HepG2 (cell line): ENCODE measurements around the gene AMOTL1. TPM values are rescaled to one million over a fixed set of nuclear protein-coding genes. Genes with fewer than 3 reads are reported as not detected.

Experiments used
- ATAC-seq: fragments of 200-7000 bp; cut with Tn5 transposase; 3 replicates; pipeline ENCODE4 v1.9.1; 2020; ENCODE audit warnings: mild to moderate bottlenecking, moderate library complexity
- BruUV-seq: library from RNA; stranded (reverse); fragments of 400-500 nt; replicated peaks from 2 replicates; lab custom pipeline; 2021; lab: Mats Ljungman, UMichigan
- CTCF ChIA-PET: fragments of 300-600 bp; formaldehyde crosslinking; extraction: SDS; loops from one replicate; lab custom pipeline; 2021; ENCODE audit warnings: low total read pairs, inconsistent platforms, low intra/inter-chr PET ratio; lab: Yijun Ruan, JAX
- POLR2A ChIA-PET: fragments of 350-600 bp; sonication (Branson Sonifier 250); formaldehyde crosslinking; loops from one replicate; lab custom pipeline; 2020; ENCODE audit warnings: antibody characterized with exemption, inconsistent platforms; lab: Yijun Ruan, JAX
- DNase-seq: peaks from one replicate; pipeline ENCODE4 v3.0.0-alpha.2; 2015; ENCODE audit warnings: low spot score
- FAIRE-seq: peaks from 3 replicates; lab custom pipeline; 2011; peaks lifted over from hg19 to GRCh38; lab: Jason Lieb, UNC
- H2AFZ ChIP-seq: one replicate; pipeline ENCODE4 v1.6.1; 2011; ENCODE audit warnings: low read length, inconsistent platforms
- H3K27ac ChIP-seq: fragments of 300-600 bp; 3 replicates; pipeline ENCODE4 v1.8.0; 2011; ENCODE audit warnings: mixed run types, mild to moderate bottlenecking, mixed read lengths, low read length, inconsistent platforms; ENCODE audit not compliant: insufficient read depth; ENCODE audit errors: extremely low read length
- H3K27me3 ChIP-seq, 2 experiments: fragments of 200-600 bp in 1 of 2; 2 replicates in 1 of 2; 3 replicates in 1 of 2; pipeline versions ENCODE4 v1.6.0 to v1.8.0; 2011; ENCODE audit warnings: low read length in 2 of 2, mild to moderate bottlenecking in 2 of 2, moderate library complexity in 2 of 2, inconsistent platforms in 1 of 2; ENCODE audit not compliant: insufficient read depth in 2 of 2, control insufficient read depth in 1 of 2
- H3K36me3 ChIP-seq, 2 experiments: fragments of 200-600 bp in 1 of 2; replicated peaks in 1 of 2; 2 replicates in 1 of 2; 3 replicates in 1 of 2; pipeline versions ENCODE4 v1.5.1 to v1.8.0; 2011; ENCODE audit warnings: low read length in 2 of 2, inconsistent platforms in 1 of 2; ENCODE audit not compliant: insufficient read depth in 2 of 2, control insufficient read depth in 1 of 2
- H3K4me1 ChIP-seq: 2 replicates; pipeline ENCODE4 v1.5.1; 2012; ENCODE audit warnings: low read length, inconsistent platforms; ENCODE audit not compliant: insufficient read depth
- H3K4me2 ChIP-seq: 2 replicates; pipeline ENCODE4 v1.6.0; 2011; ENCODE audit warnings: low read depth, low read length, inconsistent platforms
- H3K4me3 ChIP-seq, 3 experiments: fragments of 200-600 bp in 1 of 3; sonication (generic), shearing (Covaris generic) in 1 of 3; replicated peaks in 1 of 3; 2 replicates each; pipeline ENCODE4 v1.5.1; 2011 to 2016; ENCODE audit warnings: low read length in 3 of 3, inconsistent platforms in 2 of 3, low read depth in 2 of 3, mild to moderate bottlenecking in 2 of 3, control low read depth in 1 of 3, mixed read lengths in 1 of 3; ENCODE audit not compliant: insufficient read depth in 1 of 3
- H3K79me2 ChIP-seq: one replicate; pipeline ENCODE4 v1.6.1; 2011; ENCODE audit warnings: low read length, inconsistent platforms; ENCODE audit not compliant: insufficient read depth
- H3K9ac ChIP-seq: 2 replicates; pipeline ENCODE4 v1.6.0; 2011; ENCODE audit warnings: mild to moderate bottlenecking, low read depth, low read length, inconsistent platforms; ENCODE audit not compliant: insufficient read depth
- H3K9me3 ChIP-seq: 2 replicates; pipeline ENCODE4 v1.5.1; 2012; ENCODE audit warnings: mild to moderate bottlenecking, low read length
- H4K20me1 ChIP-seq: 2 replicates; pipeline ENCODE4 v1.6.0; 2011; ENCODE audit warnings: inconsistent platforms, mild to moderate bottlenecking, low read length, moderate library complexity; ENCODE audit not compliant: insufficient read depth
- CAMTA2 ChIP-seq: sonication (generic); formaldehyde crosslinking; IDR thresholded peaks from 2 replicates; pipeline ENCODE4 v1.4.0; 2020; ENCODE audit warnings: mild to moderate bottlenecking, missing genetic modification reagents, borderline replicate concordance
- HDAC2 ChIP-seq: sonication (generic); formaldehyde crosslinking; IDR thresholded peaks from 2 replicates; pipeline ENCODE4 v1.4.0; 2020; ENCODE audit warnings: missing genetic modification reagents
- IRX3 ChIP-seq: sonication (generic); formaldehyde crosslinking; IDR thresholded peaks from 2 replicates; pipeline ENCODE4 v1.8.1; 2023; ENCODE audit warnings: mild to moderate bottlenecking, low read depth, missing genetic modification reagents, borderline replicate concordance
- SRF ChIP-seq: IDR thresholded peaks from 2 replicates; pipeline ENCODE4 v1.6.1; 2011; ENCODE audit warnings: mild to moderate bottlenecking, low read depth, low read length, moderate library complexity
- TBL1XR1 ChIP-seq: fragments of 150-350 bp; IDR thresholded peaks from 2 replicates; pipeline ENCODE4 v1.6.1; 2014; ENCODE audit warnings: borderline replicate concordance, low read length; ENCODE audit not compliant: partially characterized antibody
- XBP1 ChIP-seq: sonication (generic); formaldehyde crosslinking; IDR thresholded peaks from 2 replicates; pipeline ENCODE4 v1.5.0; 2020; ENCODE audit warnings: missing genetic modification reagents
- ZNF329 ChIP-seq: sonication (generic); formaldehyde crosslinking; IDR thresholded peaks from 2 replicates; pipeline ENCODE4 v1.9.0; 2021; ENCODE audit warnings: low read depth, mild to moderate bottlenecking, missing genetic modification reagents
- ZNF639 ChIP-seq: conservative IDR thresholded peaks from 2 replicates; pipeline ENCODE4 v1.6.1; 2018; ENCODE audit warnings: missing genetic modification reagents
- ZSCAN9 ChIP-seq: IDR thresholded peaks from 2 replicates; pipeline ENCODE4 v1.6.1; 2016; ENCODE audit warnings: borderline replicate concordance
- WGBS: methylation state at CpG from one replicate; pipeline ENCODE4 v1.1.6; 2017; ENCODE audit warnings: low lambda C conversion rate; 5-methylcytosine and 5-hydroxymethylcytosine counted together
- in situ Hi-C: cut with HindIII; loops from 2 replicates; pipeline ENCODE4 v1.10.0; 2017; ENCODE audit warnings: low pct_unique_long_range_greater_than_20kb; ENCODE audit not compliant: extremely low pct_ligation_motif_present
- intact Hi-C: fragments of 100-400 bp; cut with micrococcal nuclease; formaldehyde crosslinking; loops from one replicate; pipeline ENCODE4 v1.10.0; 2022; ENCODE audit not compliant: unreplicated experiment
- polyA plus RNA-seq, 8 experiments: library from polyadenylated mRNA; depleted of rRNA in 3 of 8; stranded (reverse) in 7 of 8; unstranded in 1 of 8; fragments of >200 nt; fragmentation: Illumina TruSeq in 4 of 8; extraction: Trizol in 4 of 8; gene quantifications; 2 replicates each; pipeline versions ENCODE4 v1.2.1 to v1.2.3, GENCODE V29; 2011 to 2016; ENCODE audit warnings: low read depth in 4 of 8, missing spikeins in 1 of 8, mixed read lengths in 1 of 8; ENCODE audit not compliant: insufficient read depth in 1 of 8
- total RNA-seq, 5 experiments: library from RNA; depleted of rRNA; stranded (reverse); fragments of >200 nt; fragmentation: Illumina TruSeq; extraction: Trizol; gene quantifications; 2 replicates each; pipeline ENCODE4 v1.2.3, GENCODE V29; 2016; ENCODE audit warnings: low read depth in 1 of 5

AMOTL1 gene
- total and polyA plus RNA-seq, 2 of the 13 experiments (the other 11 are each of a cell fraction or from before 2014, with no cell fraction given), result 0.01 to 0.20 TPM

- Histone ChIP-seq H2AFZ (no peak overlapping the region), H3K36me3 (no peaks in the 10 kb centered on the region), H3K4me2 (no peak overlapping the region), H4K20me1 (no peaks in the 10 kb centered on the region), H3K4me3 (no peak overlapping the region), H3K79me2 (no peaks in the 10 kb centered on the region), H3K9me3 (no peaks in the 10 kb centered on the region), H3K27ac (no peak overlapping the region), H3K9ac (no peak overlapping the region), H3K27me3 (0 out of 5 replicates have a peak, but pooled peaks cover 0 to 5% of the 10 kb centered on the region in 2 experiments), H3K4me1 (no peaks in the 10 kb centered on the region)
- ChIA-PET POLR2A (no interaction called here), CTCF (no interaction called here)
- WGBS, result 1% methylated on average over 3 of the region's 3 CpGs
- in situ Hi-C loops (no loop called here), intact Hi-C loops (no loop called here)
- no peak for DNase-seq
- no peak for FAIRE-seq
- TF ChIP-seq ZSCAN9 (CRISPR knock-in tag), result no peak
- TF ChIP-seq ZNF639 (CRISPR knock-in tag), result no peak
- no peak for TF ChIP-seq TBL1XR1
- no peak for TF ChIP-seq XBP1
- TF ChIP-seq CAMTA2 (CRISPR knock-in tag), result no peak
- TF ChIP-seq ZNF329, result no peak
- no peak for TF ChIP-seq SRF
- no peak for TF ChIP-seq HDAC2 (CRISPR knock-in tag)
- no peak for TF ChIP-seq IRX3 (CRISPR knock-in tag)
- ATAC-seq, result no peak
- BruUV-seq, result no TSS peak
These were observed 48.3 kb upstream of the AMOTL1 start for GRCh38 chr11:94719876-94720275.
